Stimulated activated CD8-positive, alpha-beta memory T cell treated with anti-CD3 and anti-CD28 coated beads, Interleukin-15, amount 100 ng/mL, for 24 hours (primary cell): Measurements from ENCODE around the gene PRSS1.
"Not testable (repeated sequence)": the region's sequence is repeated elsewhere in the genome, so short reads cannot be mapped to it uniquely, and the experiment has no call there.

Source experiments
- DNase-seq: peaks from one replicate; pipeline ENCODE4 v3.0.0-alpha.2; 2020; ENCODE audit warnings: low read depth

The PRSS1 gene

DNA sequence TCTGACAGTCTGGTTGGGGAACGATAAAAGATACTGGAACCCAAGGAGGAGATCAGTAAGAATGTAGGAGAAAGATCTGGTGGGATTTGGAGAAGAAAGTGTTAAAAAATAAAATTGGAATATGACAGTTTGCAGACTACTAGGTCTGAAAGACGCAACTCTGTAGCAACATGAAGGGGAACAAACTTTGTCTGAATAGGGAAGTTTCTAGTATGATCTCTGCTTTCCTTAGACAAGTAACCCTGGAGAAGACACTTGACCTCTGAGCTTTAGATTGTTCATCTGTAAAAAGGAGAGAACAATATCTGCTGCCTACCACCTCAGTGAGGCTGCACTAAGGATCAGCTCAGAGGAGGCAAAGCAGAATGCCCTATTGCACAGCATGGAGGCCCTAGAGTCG lies 3.0 kb upstream of the PRSS1 start:
- DNase-seq: no peak

DNA sequence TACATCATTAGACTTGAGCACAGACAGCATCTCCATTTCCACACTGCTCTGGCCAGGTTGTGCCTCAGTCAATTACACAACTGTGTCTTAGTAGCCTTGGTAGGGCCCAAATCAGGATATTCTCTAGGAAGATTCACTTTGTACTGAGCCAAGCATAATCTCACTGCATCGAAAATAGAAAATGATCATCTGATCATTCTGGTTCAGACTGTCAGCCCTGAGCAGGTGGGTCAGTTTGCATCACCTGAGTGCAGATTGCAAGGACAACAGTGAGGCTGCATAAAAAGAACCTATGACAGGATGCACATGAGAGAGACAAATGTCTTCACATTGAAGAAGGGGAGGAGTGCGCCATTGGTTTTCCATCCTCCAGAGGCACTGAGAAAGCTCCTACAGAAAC lies 862 bp upstream of the PRSS1 start:
- not testable (repeated sequence) for DNase-seq

DNA sequence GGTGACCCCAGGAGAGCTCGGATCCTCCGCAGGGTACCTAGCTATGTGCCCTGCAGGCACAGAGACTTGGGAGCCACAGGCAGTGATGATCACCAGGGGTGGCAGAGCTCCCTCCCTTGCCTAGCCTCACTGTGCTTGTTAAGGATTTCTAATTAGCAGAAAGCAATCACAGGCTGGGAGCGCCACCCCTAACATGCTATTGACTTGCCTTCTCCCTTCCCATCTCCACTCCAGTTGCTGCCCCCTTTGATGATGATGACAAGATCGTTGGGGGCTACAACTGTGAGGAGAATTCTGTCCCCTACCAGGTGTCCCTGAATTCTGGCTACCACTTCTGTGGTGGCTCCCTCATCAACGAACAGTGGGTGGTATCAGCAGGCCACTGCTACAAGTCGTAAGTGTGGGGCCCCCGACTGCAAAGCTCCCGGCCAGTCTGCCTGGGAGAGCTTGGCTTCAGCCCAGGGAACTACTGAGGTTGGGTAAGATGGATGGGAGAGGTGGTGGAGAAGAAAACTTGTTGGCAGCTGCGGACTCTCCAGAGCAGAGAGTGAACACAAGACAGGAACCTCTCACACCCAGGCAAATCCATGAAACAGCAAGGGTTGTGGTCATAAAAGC lies 1.2 kb downstream of the PRSS1 start:
- DNase-seq: no peak

DNA sequence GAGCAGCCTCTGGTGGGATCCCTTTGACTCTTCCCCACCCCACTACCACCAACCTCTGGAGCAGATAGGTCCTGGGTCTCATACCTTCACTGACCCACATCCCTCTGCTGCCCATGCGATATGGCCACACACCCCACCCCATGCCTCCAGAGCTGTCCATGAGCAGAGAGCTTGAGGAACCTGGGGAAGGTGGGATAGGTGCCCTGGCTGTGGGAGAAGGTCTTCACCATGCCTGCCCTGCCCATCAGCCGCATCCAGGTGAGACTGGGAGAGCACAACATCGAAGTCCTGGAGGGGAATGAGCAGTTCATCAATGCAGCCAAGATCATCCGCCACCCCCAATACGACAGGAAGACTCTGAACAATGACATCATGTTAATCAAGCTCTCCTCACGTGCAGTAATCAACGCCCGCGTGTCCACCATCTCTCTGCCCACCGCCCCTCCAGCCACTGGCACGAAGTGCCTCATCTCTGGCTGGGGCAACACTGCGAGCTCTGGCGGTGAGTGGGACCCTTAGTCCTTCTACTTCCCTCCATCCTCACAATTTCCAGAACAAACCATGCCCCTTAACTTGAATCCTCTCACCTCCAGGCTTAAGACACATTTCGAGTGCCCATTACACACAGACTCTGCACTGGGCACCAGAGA lies 2.4 kb downstream of the PRSS1 start:
- not testable (repeated sequence) for DNase-seq

DNA sequence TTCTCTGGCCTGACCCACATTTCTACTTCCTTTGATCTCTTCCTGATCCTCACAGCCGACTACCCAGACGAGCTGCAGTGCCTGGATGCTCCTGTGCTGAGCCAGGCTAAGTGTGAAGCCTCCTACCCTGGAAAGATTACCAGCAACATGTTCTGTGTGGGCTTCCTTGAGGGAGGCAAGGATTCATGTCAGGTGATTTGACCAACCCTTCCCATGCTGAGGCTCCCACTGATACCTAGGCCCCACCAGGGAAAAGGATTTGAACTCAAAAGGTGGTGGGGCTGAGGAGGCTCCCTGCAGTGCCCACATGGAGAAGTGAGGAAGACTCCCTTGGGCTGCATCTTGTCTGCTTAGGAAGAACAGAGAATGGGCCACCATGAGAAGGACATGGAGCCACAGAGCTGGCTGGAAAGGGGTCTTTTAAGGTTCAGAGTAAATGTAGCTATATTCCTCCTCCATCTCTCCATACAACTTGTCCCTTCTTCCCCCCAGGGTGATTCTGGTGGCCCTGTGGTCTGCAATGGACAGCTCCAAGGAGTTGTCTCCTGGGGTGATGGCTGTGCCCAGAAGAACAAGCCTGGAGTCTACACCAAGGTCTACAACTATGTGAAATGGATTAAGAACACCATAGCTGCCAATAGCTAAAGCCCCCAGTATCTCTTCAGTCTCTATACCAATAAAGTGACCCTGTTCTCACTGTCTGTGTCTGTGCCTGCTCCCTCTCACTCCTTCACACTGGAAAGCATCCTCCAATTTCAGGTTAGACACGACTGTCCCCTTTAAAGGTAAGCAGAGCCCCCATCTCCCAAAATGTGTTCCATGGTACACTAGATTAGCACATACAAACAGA lies 3.3 kb downstream of the PRSS1 start:
- no peak for DNase-seq

DNA sequence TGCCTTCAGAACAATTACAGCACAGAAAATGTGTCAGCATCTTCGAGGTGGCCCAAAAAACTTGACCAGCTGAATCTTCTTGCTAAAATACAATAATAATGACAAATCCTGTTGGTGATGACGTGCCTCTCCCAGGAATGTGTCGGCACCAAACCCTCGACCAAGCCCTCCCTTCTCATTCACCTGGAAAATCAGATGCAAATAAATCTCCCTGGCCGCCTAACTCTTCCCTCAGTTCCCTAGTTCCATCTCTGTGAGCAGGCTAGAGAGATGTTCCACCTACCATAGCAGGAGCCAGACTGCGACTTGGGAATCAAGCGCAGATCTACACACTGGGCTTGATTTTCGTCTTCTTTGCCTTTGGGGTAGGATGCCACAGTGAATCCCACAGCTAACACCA lies 4.1 kb downstream of the PRSS1 start:
- DNase-seq: no peak

DNA sequence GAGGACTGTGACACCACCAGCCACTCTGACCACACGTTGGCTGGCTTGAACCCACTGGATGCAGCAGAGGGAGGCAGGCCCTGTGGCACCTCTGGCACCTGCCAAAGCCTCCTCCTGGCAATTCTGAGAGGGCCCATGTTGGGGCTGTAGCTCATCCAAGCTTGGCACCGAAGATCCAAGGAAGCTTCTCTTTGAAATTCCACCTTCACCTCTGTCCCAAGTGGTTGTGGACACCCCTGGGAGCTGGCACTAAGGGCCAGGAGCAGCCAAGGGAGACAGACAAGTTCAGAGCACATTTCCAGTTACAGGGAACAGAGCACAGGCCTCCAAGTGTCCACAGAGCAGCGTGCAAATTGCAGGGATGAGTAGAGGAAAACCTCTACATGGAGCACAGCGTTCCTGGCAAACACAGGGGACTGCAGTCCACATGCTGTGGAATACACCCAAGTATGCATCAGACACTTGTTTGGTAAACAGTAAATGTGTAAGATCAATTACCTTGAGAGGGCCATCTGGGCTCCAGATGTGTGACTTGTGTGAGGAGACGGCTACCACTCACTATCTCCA lies 4.7 kb downstream of the PRSS1 start:
- not testable (repeated sequence) for DNase-seq

DNA sequence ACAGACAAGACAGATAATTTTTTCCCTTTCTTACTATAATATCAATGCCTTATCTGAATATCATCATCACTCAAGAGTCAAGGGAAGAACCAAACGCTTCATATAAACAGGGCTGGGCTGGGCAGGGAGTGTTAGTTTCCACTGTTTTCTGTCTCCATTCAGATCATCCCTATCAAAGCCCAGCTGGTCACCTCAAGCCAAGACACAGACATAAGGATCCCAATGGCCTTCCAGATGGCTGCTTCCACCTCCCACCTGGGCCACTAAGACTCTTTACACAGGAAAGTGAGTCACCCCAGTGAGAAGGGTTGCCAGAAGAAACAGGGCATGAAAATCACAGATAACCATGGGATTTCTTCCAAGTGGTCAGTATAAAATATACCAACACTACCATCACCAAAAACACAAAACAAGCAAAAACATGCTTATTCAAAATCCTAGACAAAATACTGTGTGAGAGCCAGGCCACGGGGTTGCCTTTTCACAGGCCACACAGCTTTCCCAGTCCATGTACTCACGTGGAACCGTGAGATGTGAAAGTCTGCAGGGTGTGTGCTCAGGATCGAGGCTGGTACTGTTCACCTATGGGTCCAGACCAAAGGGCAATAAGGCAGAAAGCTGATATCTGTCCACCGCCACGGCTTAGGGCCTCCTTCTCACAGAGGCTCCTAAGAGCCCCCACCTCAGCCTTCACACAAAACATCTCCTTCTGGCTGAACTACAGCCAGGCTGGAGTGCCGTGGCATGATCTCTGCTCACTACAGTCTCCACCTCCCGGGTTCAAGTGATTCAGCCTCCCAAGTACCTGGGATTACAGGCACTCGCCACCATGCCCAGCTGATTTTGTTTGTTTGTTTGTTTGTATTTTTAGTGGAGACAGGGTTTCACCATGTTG lies 5.7 kb downstream of the PRSS1 start:
- no peak for DNase-seq

DNA sequence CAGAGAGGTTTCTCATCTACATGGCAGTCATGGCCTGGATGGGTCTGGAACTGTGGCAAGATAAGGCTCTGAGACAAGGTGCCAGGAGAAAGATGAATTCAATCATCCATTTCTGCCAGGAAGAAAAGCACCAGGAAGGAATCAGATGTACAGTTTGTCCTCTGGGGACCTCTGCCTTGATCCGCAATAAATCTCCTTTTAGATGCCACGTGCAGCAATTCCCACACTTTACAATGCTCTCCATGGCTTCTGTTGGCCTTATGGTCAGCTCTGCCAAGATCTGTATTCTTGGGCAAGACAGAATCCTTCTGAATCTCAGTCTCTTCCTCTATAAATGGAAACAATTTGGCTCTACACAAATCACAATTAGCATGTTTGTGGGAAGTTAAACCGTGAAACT lies 9.0 kb downstream of the PRSS1 start:
- DNase-seq: not testable (repeated sequence)

DNA sequence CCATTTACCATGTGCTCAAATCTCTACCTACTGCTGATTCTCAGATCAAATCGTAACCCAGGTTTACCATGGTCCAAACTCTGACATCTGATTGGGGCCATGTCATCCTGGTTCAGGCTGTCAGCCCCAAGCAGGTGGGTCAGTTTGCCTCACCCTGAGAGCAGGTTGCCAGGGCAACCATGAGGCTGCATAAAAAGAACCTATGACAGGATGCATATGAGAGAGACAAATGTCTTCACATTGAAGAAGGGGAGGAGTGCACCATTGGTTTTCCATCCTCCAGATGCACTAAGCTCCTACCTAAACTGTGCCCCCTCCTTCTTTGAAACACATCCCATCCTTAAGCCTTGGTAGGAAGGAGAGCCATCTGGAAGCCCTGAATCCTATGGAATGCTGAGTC lies 10.2 kb downstream of the PRSS1 start:
- DNase-seq: no peak

DNA sequence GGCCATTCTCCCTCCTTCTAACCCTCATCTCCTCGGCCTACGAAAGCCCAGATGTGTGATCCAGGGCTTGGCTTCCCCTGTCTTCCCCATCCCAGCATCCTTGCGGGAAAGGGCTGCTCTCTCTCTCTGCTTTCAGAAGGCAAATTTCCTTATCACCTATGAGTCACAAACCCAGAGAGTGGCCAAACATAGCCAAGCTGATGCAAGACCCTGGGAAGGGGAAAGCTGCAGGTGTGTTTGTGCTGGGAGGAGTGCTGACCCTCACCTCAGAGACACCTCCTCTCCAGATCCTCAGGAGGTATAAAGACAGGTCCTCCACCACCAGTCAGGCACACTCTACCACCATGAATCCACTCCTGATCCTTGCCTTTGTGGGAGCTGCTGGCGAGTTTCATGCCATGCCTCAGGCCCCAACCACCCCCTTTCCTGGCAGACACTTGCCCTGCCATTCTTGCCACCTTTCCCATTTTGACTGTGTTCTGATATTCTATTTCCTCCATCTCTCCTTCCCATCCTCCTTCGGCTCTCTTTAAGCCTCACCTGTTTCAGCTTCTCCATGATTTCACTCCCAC lies 10.9 kb downstream of the PRSS1 start:
- DNase-seq: no peak

DNA sequence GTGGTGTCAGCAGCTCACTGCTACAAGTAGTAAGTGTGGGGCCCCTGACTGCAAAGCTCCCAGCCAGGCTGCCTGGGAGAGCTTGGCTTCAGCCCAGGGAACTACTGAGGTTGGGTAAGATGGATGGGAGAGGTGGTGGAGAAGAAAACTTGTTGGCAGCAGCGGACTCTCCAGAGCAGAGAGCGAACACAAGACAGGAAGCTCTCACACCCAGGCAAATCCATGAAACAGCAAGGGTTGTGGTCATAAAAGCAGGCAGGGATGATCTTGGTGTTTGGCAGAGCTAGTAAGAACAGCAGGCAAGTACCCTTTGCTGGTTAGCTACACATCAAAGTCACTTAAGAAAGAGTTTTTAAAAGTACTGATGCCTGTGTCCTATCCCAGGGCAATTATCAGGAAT lies 12.3 kb downstream of the PRSS1 start:
- not testable (repeated sequence) for DNase-seq

DNA sequence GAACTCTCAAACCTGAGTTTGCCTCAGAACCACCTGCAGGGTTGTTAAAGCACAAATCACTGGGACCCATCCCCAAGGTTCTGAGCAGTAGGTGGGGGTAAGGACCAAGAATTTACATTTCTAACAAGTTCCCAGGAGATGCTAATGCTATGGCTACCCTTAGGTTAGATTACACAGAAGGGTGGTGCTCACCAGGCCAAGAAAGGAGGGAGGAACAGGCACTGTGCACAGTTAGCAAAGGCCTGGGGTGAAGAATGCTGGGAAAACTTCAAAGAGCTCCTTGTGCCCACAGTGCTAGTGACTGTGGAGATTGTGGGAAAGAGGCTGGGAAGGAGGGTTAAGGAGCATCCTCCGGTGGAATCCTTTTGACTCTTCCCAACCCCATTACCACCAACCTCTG lies 12.8 kb downstream of the PRSS1 start:
- no peak for DNase-seq

DNA sequence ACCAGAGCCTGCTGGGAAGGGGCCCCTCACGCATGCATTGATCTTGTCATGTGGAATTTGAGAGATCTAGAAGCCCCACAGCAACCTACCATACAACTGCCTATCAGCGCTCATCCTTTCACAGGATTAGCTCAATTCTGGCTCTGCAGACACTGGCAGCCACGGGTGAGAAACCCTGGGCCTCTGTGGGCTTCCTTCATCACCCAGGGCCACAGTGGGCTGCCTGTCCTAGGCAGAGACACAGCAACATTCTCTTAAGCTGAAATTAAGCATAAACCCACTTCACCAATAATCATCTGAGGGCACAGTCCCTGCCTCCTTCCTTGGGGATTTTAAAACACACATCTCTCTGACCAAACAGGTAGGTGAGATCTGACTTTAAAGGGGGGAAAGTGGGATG lies 18.2 kb downstream of the PRSS1 start:
- DNase-seq: no peak

DNA sequence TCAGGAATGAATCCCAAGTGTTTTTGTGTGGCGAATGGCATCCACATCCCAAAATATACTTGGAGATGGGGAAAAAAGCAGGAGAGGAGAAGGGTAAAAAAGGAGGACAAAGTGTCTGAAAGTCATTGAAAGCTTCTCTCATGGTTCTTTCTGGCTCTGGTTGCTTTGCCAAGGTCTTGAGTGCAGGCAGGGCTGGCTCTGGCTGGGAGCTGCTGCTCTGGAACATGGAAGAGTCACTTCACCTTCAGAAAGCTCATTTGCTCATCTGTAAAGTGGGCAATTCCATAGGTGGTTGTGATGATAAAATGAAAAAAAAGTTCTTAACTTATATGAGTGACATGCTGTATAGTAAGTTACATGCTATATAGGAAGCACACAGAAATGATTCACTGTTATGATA lies 18.6 kb downstream of the PRSS1 start:
- DNase-seq: no peak

DNA sequence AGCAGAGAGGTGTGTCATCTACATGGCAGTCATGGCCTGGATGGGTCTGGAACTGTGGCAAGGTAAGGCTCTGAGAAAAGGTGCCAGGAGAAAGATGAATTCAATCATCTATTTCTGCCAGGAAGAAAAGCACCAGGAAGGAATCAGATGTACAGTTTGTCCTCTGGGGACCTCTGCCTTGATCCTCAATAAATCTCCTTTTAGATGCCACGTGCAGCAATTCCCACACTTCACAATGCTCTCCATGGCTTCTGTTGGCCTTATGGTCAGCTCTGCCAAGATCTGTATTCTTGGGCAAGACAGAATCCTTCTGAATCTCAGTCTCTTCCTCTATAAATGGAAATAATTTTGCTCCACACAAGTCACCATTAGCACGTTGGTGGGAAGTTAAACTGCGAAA lies 19.6 kb downstream of the PRSS1 start:
- DNase-seq: not testable (repeated sequence)

DNA sequence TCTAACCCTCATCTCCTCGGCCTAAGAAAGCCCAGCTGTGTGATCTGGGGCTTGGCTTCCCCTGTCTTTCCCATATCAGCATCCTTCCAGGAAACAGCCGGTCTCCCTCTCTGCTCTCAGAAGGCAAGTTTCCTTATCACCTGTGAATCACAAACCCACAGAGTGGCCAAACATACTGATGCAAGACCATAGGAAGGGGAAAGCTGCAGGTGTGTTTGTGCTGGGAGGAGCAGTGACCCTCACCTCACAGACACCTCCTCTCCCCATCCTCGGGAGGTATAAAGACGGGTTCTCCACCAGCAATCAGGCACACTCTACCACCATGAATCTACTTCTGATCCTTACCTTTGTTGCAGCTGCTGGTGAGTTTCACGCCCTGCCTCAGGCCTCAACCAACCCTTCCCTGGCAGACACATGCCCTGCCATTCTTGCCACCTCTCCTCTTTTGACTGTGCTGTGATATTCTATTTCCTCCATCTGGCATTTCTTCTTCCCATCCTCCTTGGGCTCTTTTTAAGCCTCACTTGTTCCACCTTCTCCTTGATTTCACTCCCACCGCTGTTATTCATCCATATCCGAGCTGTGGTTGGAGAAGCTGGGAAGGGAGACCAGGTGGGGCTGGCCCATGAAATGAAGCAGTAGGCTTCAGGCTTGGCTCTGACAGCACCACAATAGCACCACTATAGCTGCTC lies 21.5 kb downstream of the PRSS1 start, which contains the start of gene PRSS2:
Gene PRSS2, plus strand, starts transcription at position 310 of the 692 bp plus-strand sequence. Its CDS starts 13 bp downstream, at position 323.
- DNase-seq: no peak

DNA sequence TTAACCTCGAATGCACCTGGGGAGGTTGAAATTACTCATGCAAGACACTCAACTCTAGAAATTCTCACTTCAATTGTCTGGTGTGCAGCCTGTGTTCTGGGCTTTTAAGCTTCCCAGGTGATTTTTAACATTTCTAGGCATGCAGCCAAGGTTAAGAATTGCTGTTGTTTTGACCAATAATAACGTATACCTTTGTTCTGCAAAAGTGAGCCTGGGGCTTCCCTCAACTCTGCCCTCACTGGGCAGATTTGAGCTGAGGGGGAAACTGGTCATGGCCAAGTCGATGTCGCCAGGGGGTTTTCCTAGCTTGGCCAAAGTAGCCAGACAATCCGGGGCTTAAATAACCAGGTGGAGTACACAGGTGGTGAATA lies 22.1 kb downstream of the PRSS1 start:
- no peak for DNase-seq

DNA sequence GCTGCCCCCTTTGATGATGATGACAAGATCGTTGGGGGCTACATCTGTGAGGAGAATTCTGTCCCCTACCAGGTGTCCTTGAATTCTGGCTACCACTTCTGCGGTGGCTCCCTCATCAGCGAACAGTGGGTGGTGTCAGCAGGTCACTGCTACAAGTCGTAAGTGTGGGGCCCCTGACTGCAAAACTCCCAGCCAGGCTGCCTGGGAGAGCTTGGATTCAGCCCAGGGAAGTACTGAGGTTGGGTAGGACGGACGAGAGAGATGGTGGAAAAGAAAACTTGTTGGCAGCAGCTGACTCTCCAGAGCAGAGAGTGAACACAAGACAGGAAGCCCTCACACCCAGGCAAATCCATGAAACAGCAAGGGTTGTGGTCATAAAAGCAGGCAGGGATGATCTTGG lies 22.8 kb downstream of the PRSS1 start:
- no peak for DNase-seq

DNA sequence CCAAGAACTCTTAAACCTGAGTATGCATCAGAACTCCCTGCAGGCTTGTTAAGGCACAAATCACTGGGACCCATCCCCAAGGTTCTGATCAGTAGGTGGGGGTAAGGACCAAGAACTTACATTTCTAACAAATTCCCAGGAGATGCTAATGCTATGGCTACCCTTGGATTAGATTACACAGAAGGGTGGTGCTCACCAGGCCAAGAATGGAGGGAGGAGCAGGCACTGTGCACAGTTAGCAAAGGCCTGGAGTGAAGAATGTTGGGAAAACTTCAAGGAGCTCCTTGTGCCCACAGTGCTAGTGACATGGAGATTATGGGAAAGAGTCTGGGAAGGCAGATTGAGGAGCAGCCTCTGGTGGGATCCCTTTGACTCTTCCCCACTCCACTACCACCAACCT lies 23.4 kb downstream of the PRSS1 start:
- no peak for DNase-seq

DNA sequence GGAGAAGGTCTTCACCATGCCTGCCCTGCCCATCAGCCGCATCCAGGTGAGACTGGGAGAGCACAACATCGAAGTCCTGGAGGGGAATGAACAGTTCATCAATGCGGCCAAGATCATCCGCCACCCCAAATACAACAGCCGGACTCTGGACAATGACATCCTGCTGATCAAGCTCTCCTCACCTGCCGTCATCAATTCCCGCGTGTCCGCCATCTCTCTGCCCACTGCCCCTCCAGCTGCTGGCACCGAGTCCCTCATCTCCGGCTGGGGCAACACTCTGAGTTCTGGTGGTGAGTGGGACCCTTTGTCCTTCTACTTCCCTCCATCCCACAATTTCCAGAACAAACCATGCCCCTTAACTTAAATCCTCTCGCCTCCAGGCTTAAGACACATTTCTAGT lies 24.0 kb downstream of the PRSS1 start:
- DNase-seq: no peak
